GM18909 (cell line): Measurements from ENCODE around the gene TIRAP.
A peak's percentile ranks its signal among the peaks of the same experiment; 100 is the strongest.
"Not testable (repeated sequence)": the region's sequence is repeated elsewhere in the genome, so short reads cannot be mapped to it uniquely, and the experiment has no call there.

Experiments
- ATAC-seq: cut with Tn5 transposase; IDR thresholded peaks from one replicate; pipeline ENCODE4 v1.9.1; 2021; ENCODE audit warnings: mild to moderate bottlenecking; ENCODE audit not compliant: unreplicated experiment, poor library complexity

TIRAP gene

DNA sequence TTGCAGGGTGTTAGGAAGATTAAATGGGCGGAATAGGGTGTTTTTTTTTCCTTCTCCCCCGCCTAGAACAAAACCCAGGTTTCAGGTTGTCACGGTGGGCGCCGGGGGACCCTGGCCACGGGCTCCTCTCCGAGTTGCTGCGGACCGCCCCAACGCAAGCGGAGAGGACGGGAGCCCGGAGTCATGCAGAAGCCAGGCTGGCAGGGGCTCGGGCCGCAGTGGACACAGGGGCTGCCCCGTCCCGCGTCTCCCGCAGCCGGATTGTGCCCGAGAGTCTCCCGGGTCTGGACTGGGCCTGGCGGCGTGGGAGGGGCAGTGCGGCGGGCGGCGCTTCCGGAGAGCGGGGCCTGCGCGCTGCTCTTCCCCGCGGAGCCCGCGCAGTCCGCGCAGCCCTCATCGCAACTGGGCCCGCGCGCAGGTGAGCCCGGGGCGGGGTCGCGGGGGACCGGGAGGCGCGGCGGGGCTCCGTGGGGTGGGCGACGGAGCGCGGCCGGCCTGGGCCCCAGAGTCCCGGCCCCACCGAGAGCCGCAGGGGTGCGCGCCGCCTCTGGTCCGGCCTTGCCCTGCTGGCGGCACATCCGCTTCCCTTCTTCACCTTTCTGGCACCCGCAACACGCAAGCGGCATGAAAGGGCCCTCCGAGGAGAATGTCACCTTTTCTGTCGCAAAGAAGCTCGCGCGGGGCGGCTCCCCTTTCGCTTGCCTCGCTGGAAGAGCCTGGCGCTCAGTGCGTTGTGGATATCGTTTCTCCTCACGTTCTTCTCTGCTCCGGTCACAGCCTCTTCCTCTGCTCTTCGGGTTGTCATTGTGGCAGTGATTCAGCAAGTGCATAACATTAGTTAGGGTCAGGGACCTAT is at the start of gene TIRAP:
TSS of gene TIRAP (plus strand) at position 358 of the 856 bp plus-strand sequence. CDS start 7,802 bp downstream, outside the sequence.
- peak; percentile 65 for ATAC-seq

GRCh38 chr11:126233391-126233790 is 49.5 kb upstream of the TIRAP start:
- ATAC-seq = no peak

- no peak for ATAC-seq
These were observed 36.3 kb upstream of the TIRAP start for GRCh38 chr11:126246636-126247035.

DNA sequence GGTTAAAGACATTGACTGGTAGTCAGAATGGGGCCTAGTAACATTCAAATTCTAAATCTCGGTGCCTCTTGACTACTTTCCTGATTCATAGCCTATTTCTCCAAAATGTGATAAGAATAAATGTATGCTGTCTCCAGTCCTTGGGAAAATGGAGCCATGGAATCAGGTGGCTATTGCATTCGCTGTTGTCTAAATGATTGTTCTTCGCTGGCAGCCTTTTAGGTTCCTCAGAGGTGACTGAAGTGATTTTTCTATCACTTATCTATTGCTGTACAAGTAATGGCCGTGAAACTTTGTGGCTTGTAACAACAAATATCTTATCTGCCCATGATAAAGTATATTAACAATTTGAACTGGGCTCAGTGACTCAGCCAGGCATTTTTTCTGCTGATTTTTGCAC is 29.6 kb upstream of the TIRAP start:
- no peak for ATAC-seq

GRCh38 chr11:126254819-126255218 is 28.1 kb upstream of the TIRAP start:
- no peak for ATAC-seq

DNA sequence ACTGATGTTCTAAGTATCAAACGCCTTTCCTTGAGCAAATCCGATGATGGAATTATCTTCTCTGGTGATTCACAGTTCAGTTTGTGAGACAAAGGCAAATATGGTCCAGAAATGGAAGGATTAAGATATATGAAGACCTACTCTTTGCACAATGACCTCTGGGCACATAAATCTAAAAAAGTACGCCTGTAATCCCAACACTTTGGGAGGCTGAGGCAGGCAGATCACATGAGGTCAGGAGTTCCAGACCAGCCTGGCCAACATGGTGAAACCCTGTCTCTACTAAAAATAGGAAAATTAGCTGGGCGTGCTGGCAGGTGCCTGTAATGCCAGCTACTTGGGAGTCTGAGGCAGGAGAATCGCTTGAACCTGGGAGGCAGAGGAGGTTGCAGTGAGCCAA is 27.4 kb upstream of the TIRAP start:
- ATAC-seq = not testable (repeated sequence)

GRCh38 chr11:126256216-126256615 is 26.7 kb upstream of the TIRAP start:
- ATAC-seq = no peak

- no peak for ATAC-seq
These were observed 25.7 kb upstream of the TIRAP start for GRCh38 chr11:126257144-126257543.

- ATAC-seq = no peak
These were observed 25.1 kb upstream of the TIRAP start for GRCh38 chr11:126257764-126258163.

DNA sequence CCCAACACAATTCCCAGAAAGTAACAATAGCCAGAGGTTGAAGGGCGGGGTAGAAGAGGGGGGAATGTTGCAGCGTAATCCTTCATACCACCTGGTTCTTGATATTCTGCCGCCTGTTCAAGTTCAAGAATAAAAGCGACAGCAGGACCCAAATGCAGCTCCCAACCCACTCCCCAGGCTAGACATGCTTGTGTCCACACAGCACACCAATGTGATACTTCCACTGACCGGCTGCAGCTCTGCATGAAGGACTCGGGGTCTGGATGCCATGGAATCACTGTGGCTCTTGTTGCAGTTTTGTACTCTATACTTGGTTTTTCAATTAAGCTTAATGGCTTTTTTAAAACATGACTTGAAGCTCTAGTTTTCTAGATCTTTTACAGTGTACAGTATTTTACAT is 20.7 kb upstream of the TIRAP start:
- ATAC-seq = no peak

DNA sequence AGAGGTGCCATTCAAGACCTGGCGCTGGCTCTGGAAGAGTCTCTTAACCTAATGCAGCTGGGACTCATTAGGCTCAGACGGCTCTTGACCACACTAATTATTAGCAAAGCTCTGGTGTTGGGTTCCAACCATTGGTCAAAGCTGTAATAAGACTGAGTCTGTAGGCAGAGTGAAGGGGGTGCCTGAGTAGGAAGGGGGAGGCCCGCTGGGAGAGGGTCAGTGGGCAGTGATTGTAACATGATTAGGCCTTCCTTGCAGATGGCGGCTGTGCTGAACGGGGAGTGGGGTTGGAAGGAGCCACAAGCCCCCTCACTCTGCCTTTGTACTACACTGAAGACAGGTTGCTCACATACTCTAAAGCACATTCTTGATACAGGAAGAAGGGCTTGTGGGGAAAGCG is 19.4 kb upstream of the TIRAP start:
- ATAC-seq = no peak

DNA sequence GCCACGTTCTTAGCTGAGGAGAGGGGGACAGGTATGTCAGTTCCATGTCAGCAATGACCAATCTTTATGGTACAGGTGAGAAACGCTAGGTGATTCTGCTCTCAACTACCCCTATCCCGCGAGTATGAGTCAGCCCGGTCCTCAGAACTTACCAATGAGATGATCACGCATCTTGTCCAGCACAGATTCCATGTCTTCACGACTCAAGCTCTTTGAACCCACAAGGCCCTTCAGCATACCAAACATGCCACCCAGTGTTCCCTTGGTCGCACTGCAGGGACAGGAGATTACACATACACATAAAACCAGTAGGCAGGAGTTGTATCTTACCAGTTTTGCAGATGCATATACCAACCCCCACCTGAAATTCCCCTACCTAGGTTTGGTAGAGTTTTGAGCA is 17.1 kb upstream of the TIRAP start:
- ATAC-seq = no peak

DNA sequence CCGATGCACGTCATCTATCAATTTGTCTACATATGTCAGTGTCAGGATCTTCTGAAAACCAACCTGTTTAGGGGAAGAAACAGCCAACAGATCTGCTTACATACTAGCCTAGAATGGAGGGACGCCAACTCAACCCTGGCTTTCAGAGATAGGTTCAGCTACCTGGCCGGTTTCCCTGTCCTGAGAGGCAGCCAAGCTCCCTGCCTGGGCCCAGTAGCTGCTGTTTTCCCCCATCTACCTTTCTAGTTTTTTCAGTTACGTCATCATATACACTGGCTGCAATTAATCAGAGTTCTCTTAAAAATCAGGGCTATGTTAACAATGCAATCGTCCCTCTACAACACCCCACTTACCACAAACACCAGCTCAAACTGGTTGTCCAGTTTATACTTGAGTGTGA is 15.2 kb upstream of the TIRAP start:
- ATAC-seq = no peak

GRCh38 chr11:126268361-126268707 is 14.6 kb upstream of the TIRAP start:
- ATAC-seq = no peak

DNA sequence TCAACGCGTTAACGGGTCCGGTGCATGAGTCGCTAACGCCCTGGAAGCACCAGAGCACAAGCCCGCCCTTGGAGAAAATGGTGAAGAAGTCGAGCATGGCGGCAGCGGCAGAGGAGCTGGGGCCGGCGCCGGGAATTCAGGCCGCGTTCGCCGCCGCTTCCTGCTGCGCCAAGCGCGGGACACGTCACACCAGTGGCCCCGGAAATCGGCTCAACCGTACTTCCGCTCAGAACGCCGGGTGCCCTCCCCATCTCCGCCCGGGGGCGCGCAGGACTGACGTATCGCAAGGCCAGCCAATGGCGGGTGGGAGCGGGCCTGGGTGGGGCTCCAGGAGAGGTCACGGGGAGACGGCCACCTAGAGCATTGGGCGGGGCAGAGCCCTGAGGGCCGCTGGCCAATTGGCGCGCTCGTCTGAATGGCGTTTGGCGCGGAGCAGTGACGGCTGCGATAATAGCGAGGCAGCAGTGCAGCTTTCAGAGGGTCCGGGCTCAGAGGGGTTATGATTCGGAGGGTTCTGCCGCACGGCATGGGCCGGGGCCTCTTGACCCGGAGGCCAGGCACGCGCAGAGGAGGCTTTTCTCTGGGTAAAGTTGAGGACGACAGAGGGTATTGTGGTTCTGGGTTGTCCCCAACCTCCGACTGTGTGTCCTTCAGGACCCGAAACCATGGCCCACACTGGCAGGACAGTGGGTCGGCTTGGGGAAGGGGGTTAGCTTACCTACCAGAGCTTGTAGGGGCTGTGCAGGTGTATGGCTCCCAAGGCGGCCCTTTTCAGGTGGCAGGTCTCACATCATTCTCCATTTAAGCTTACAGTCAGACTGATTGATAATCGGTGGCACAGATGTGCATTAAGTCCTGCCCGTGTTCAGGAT is 13.9 kb upstream of the TIRAP start, which contains the start of the genes FOXRED1 and SRPRA:
TSS of gene FOXRED1 (plus strand) at position 447 of the 872 bp plus-strand sequence. CDS start at position 500, 53 bp downstream.
TSS of gene SRPRA (minus strand) at position 188 of the 872 bp plus-strand sequence. CDS start at position 97, 91 bp downstream.
- ATAC-seq = peak; percentile 99

DNA sequence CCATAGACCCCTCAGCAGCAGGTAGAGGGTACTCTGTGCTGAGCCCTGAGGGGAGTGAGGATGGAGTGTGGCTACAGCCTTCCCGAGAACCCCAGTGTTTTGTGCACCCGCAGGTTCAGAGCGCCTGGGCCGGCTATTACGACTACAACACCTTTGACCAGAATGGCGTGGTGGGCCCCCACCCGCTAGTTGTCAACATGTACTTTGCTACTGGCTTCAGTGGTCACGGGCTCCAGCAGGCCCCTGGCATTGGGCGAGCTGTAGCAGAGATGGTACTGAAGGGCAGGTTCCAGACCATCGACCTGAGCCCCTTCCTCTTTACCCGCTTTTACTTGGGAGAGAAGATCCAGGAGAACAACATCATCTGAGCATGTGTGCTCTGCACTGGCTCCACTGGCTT is 5.6 kb upstream of the TIRAP start:
- no peak for ATAC-seq

DNA sequence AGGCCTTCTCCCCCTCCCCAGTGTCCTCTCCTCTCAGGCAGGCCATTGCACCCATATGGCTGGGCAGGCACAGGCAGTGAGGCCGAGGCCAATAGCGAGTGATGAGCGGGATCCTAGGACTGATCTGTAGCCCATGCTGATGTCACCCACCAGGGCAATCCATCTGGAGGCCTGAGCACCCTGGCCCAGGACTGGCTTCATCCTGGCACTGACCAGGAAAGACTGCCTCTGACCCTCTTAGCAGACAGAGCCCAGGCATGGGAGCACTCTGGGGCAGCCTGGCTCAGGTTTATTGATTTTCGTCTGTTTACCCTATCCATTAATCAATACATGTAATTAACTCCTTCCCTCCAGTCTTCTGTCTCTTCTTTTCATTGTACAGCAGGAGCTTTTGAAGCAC is 5.1 kb upstream of the TIRAP start:
- ATAC-seq = no peak

- ATAC-seq = no peak
These were observed 3.7 kb upstream of the TIRAP start for GRCh38 chr11:126279191-126279590.

GRCh38 chr11:126280595-126280994 is 2.3 kb upstream of the TIRAP start:
- ATAC-seq = no peak

- ATAC-seq = no peak
These were observed 1.6 kb upstream of the TIRAP start for GRCh38 chr11:126281245-126281644.

DNA sequence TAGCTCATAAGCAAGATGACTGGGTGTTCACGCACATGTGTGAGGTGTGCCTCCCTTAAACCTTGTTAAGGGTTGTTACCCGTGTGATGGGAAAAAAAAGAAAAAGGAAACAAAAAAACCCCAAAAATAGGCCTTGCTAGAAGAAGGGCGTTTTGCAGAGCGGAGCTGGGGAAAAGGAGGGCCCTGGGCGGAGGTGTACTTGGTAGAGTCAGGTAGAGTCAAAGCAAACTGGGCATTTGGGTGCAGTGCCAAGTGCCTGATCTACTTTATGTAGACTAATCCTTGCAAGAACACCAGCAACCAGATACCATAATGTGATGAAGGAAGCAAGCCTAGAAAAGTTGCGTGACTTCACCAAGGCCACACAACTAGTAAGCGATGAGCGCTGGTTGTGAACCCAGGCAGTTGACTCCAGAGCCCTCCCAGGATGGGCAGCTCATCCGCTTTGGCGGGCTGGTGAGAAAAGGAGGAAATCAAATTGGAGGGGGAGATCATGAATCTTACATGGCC is 1.2 kb upstream of the TIRAP start:
- ATAC-seq = no peak
